K562 (cell line): ENCODE measurements around the gene MAGEA4. TPM values are rescaled to one million over a fixed set of nuclear protein-coding genes. Genes with fewer than 3 reads are reported as not detected.

Experiments used
- ARNT ChIP-seq, 2 experiments: fragments of 450-650 bp; IDR thresholded peaks; 2 replicates each; pipeline ENCODE4 v1.6.1; 2016; ENCODE audit warnings: mild to moderate bottlenecking in 1 of 2
- CAMTA2 ChIP-seq: fragments of 250-450 bp; sonication (Bioruptor Pico); conservative IDR thresholded peaks from 2 replicates; pipeline ENCODE4 v1.5.1; 2022
- CBFA2T3 ChIP-seq: fragments of 450-650 bp; IDR thresholded peaks from 2 replicates; pipeline ENCODE4 v1.6.1; 2017
- CCNT2 ChIP-seq: IDR thresholded peaks from 2 replicates; pipeline ENCODE4 v1.6.1; 2011; ENCODE audit warnings: borderline replicate concordance, low read depth, mild to moderate bottlenecking, moderate library complexity, mixed read lengths, low read length; ENCODE audit not compliant: insufficient read length; ENCODE audit errors: extremely low read depth
- CHCHD3 ChIP-seq: fragments of 250-450 bp; sonication (Bioruptor Pico); IDR thresholded peaks from 2 replicates; pipeline ENCODE4 v2.1.2; 2022; ENCODE audit warnings: mild to moderate bottlenecking
- HDGF ChIP-seq: fragments of 450-650 bp; IDR thresholded peaks from 2 replicates; pipeline ENCODE4 v1.6.1; 2016
- HNRNPUL1 ChIP-seq: fragments of 200-400 bp; formaldehyde crosslinking; IDR thresholded peaks from 2 replicates; pipeline ENCODE4 v1.6.1; 2017; ENCODE audit warnings: low read length
- KHSRP ChIP-seq: fragments of 450-650 bp; IDR thresholded peaks from 2 replicates; pipeline ENCODE4 v1.6.1; 2017
- KLF16 ChIP-seq: IDR thresholded peaks from 2 replicates; pipeline ENCODE4 v1.6.1; 2016; ENCODE audit warnings: antibody characterized with exemption
- NFXL1 ChIP-seq: fragments of 450-650 bp; formaldehyde crosslinking; IDR thresholded peaks from 2 replicates; pipeline ENCODE4 v1.4.0; 2021; ENCODE audit warnings: mild to moderate bottlenecking
- PRMT5 ChIP-seq: sonication (generic); formaldehyde crosslinking; IDR thresholded peaks from 2 replicates; pipeline ENCODE4 v1.5.0; 2020; ENCODE audit warnings: missing genetic modification reagents
- RBM17 ChIP-seq: fragments of 200-400 bp; formaldehyde crosslinking; IDR thresholded peaks from 2 replicates; pipeline ENCODE4 v1.6.1; 2017; ENCODE audit warnings: low read depth, mild to moderate bottlenecking, low read length, borderline replicate concordance
- SMAD1 ChIP-seq: fragments of 150-350 bp; IDR thresholded peaks from 2 replicates; pipeline ENCODE4 v1.6.1; 2014; ENCODE audit warnings: low read length, low read depth; ENCODE audit not compliant: partially characterized antibody
- SMARCA5 ChIP-seq: fragments of 450-650 bp; IDR thresholded peaks from 2 replicates; pipeline ENCODE4 v1.6.1; 2016
- SRSF1 ChIP-seq: fragments of 200-400 bp; formaldehyde crosslinking; IDR thresholded peaks from 2 replicates; pipeline ENCODE4 v1.6.1; 2017; ENCODE audit warnings: mild to moderate bottlenecking, low read depth, low read length, moderate library complexity
- WHSC1 ChIP-seq: IDR thresholded peaks from one replicate; pipeline ENCODE4 v1.6.1; 2012; ENCODE audit warnings: low read length, control low read depth, inconsistent platforms
- ZKSCAN8 ChIP-seq: fragments of 200-800 bp; sonication (Bioruptor generic); IDR thresholded peaks from 2 replicates; pipeline ENCODE4 v1.6.1; 2016; ENCODE audit warnings: missing genetic modification characterization, missing compliant biosample characterization
- ZNF146 ChIP-seq: IDR thresholded peaks from one replicate; pipeline ENCODE4 v1.6.1; 2018; ENCODE audit warnings: missing compliant biosample characterization; ENCODE audit not compliant: unreplicated experiment
- ZNF24 ChIP-seq: fragments of 450-650 bp; IDR thresholded peaks from 2 replicates; pipeline ENCODE4 v1.6.1; 2016
- ZNF41 ChIP-seq: fragments of 250-450 bp; sonication (Bioruptor Pico); conservative IDR thresholded peaks from 2 replicates; pipeline ENCODE4 v1.4.0; 2020; ENCODE audit warnings: mild to moderate bottlenecking
- ZNF57 ChIP-seq: fragments of 450-650 bp; formaldehyde crosslinking; IDR thresholded peaks from 2 replicates; pipeline ENCODE4 v1.4.0; 2020; ENCODE audit warnings: mild to moderate bottlenecking, moderate library complexity
- ZNF696 ChIP-seq: fragments of 250-450 bp; sonication (Bioruptor Pico); conservative IDR thresholded peaks from 2 replicates; pipeline ENCODE4 v1.4.0; 2020; ENCODE audit warnings: mild to moderate bottlenecking, moderate library complexity
- polyA plus RNA-seq, 8 experiments: library from polyadenylated mRNA; depleted of rRNA in 4 of 8; stranded (reverse) in 5 of 8; unstranded in 3 of 8; fragments of >200 nt; fragmentation: Nextera tagmentation in 2 of 8; fragmentation: Illumina TruSeq in 1 of 8; extraction: Ambion mirVana in 2 of 8; extraction: Trizol in 1 of 8; gene quantifications; 2 replicates each; pipeline versions ENCODE4 v1.2.1 to v1.2.3, GENCODE V29; 2011 to 2014; ENCODE audit warnings: inconsistent platforms in 1 of 8, missing spikeins in 1 of 8
- total RNA-seq, 7 experiments: library from RNA; depleted of rRNA in 6 of 7; stranded (reverse); fragments of >200 nt in 6 of 7; fragmentation: Illumina TruSeq in 2 of 7; extraction: Trizol in 2 of 7; gene quantifications; 2 replicates each; pipeline versions ENCODE4 v1.2.1 to v1.2.3, GENCODE V29; 2011 to 2021; ENCODE audit warnings: low replicate concordance in 1 of 7
- TF ChIP-seq, protein P1 (sequence below): fragments of 450-650 bp; formaldehyde crosslinking; IDR thresholded peaks from 2 replicates; pipeline ENCODE4 v1.4.0; 2022; ENCODE audit warnings: missing genetic modification characterization
- TF ChIP-seq, protein P2 (sequence below): sonication (generic); formaldehyde crosslinking; IDR thresholded peaks from 2 replicates; pipeline ENCODE4 v1.8.1; 2023; ENCODE audit warnings: mild to moderate bottlenecking, missing genetic modification reagents
- TF ChIP-seq, protein P3 (sequence below): fragments of 450-650 bp; formaldehyde crosslinking; IDR thresholded peaks from 2 replicates; pipeline ENCODE4 v1.4.0; 2020; ENCODE audit warnings: mild to moderate bottlenecking, mixed read lengths

Gene MAGEA4
- total and polyA plus RNA-seq, 9 of the 15 experiments (the other 6 are each of a cell fraction or from before 2014, with no cell fraction given), result 0.42 to 1.9 (median 0.69) TPM

DNA sequence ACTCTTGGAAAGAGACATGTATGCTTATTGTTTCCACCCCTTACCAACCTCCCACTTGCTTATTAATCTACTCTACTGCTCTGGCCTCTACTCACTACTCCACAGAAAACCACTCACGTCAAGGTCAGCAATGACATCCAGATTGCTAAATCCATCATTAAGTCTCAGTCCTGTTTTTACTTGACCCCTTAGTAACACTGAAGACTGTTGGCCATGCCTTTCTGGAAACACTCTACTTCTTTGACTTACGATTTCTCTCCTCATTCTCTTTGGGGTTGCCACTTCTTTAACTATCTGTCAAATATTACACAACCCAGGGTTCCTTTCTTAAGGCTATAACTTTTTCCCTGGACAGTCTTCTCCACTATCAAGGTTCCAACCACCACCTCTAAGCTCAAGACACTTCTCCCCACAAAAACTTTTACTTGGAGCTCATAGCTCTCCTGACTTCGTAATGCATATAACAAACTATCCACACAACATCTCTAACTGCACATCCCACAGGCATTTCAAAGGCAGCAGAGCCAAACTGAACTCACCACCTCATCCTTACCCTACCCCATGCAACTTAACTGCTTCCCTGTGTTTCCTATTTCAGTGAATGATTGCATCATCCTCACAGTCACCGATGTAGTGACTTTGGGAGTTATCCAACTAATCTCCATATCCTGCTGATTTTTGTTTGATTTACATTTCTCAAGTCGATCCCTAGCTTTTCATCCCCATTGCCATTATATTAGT lies 15.8 kb upstream of the MAGEA4 start (continued):
- TF ChIP-seq ZKSCAN8 (0 out of 2 replicates have a peak, but pooled peaks have one; percentile 25), ZNF41 (CRISPR knock-in tag) (no peak), ARNT (IDR thresholded peaks at IDR 0.05) (peak in 1 of 2 experiments; percentile 31; a peak in 1 of 4 replicates), HDGF (no peak), HNRNPUL1 (no peak), ZNF57 (CRISPR knock-in tag) (no peak), KLF16 (no peak), SMARCA5 (no peak), NFXL1 (no peak), SRSF1 (no peak), ZNF696 (CRISPR knock-in tag) (no peak), ZNF24 (no peak), CHCHD3 (CRISPR knock-in tag) (no peak), PRMT5 (CRISPR knock-in tag) (no peak), CCNT2 (no peak), CBFA2T3 (no peak), ZNF146 (CRISPR knock-in tag) (no peak), CAMTA2 (CRISPR knock-in tag) (no peak), WHSC1 (no peak), KHSRP (no peak), SMAD1 (no peak), RBM17 (no peak)
- TF ChIP-seq, protein P1, sequence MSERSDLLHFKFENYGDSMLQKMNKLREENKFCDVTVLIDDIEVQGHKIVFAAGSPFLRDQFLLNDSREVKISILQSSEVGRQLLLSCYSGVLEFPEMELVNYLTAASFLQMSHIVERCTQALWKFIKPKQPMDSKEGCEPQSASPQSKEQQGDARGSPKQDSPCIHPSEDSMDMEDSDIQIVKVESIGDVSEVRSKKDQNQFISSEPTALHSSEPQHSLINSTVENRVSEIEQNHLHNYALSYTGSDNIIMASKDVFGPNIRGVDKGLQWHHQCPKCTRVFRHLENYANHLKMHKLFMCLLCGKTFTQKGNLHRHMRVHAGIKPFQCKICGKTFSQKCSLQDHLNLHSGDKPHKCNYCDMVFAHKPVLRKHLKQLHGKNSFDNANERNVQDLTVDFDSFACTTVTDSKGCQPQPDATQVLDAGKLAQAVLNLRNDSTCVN, result no peak
- TF ChIP-seq, protein P2, sequence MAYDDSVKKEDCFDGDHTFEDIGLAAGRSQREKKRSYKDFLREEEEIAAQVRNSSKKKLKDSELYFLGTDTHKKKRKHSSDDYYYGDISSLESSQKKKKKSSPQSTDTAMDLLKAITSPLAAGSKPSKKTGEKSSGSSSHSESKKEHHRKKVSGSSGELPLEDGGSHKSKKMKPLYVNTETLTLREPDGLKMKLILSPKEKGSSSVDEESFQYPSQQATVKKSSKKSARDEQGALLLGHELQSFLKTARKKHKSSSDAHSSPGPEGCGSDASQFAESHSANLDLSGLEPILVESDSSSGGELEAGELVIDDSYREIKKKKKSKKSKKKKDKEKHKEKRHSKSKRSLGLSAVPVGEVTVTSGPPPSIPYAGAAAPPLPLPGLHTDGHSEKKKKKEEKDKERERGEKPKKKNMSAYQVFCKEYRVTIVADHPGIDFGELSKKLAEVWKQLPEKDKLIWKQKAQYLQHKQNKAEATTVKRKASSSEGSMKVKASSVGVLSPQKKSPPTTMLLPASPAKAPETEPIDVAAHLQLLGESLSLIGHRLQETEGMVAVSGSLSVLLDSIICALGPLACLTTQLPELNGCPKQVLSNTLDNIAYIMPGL, result no peak
- TF ChIP-seq, protein P3, sequence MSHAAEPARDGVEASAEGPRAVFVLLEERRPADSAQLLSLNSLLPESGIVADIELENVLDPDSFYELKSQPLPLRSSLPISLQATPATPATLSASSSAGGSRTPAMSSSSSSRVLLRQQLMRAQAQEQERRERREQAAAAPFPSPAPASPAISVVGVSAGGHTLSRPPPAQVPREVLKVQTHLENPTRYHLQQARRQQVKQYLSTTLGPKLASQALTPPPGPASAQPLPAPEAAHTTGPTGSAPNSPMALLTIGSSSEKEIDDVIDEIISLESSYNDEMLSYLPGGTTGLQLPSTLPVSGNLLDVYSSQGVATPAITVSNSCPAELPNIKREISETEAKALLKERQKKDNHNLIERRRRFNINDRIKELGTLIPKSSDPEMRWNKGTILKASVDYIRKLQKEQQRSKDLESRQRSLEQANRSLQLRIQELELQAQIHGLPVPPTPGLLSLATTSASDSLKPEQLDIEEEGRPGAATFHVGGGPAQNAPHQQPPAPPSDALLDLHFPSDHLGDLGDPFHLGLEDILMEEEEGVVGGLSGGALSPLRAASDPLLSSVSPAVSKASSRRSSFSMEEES, result no peak
